Stimulated activated naive B cell treated with anti-CD40 and anti-IgM and Interleukin-4, amounts not matched to agents 10 μg/mL and 1 μg/mL and 100 μg/mL, for 72 hours (primary cell): ENCODE results near the gene ANO3.

Experiments used
- ATAC-seq, 2 donors: fragments of 150-1000 bp; cut with Tn5 transposase; replicated peaks; 2 replicates each; pipeline ENCODE4 v1.10.0; 2021; ENCODE audit warnings: moderate library complexity in 1 of 2
- DNase-seq: peaks from one replicate; pipeline ENCODE4 v3.0.0; 2021
- H3K27ac Mint-ChIP-seq: one replicate; pipeline ENCODE4 v1.8.0; 2022; ENCODE audit warnings: mild to moderate bottlenecking, mixed read lengths
- H3K27me3 Mint-ChIP-seq, 2 donors: one replicate each; pipeline ENCODE4 v1.8.0; 2022; ENCODE audit warnings: mixed read lengths in 2 of 2
- H3K36me3 Mint-ChIP-seq, 2 donors: one replicate each; pipeline ENCODE4 v1.8.0; 2022; ENCODE audit warnings: mixed read lengths in 2 of 2, mild to moderate bottlenecking in 1 of 2
- H3K4me1 Mint-ChIP-seq, 2 donors: one replicate each; pipeline ENCODE4 v1.8.0; 2022; ENCODE audit warnings: mixed read lengths in 2 of 2, mild to moderate bottlenecking in 1 of 2
- H3K4me3 Mint-ChIP-seq, 2 donors: one replicate each; pipeline ENCODE4 v1.8.0; 2022; ENCODE audit warnings: mild to moderate bottlenecking in 2 of 2, mixed read lengths in 2 of 2, moderate library complexity in 1 of 2
- H3K9me3 Mint-ChIP-seq, 2 donors: one replicate each; pipeline ENCODE4 v1.8.0; 2022; ENCODE audit warnings: mixed read lengths in 2 of 2, mild to moderate bottlenecking in 1 of 2

ANO3 gene

GRCh38 chr11:26490546-26490945 lies 158.6 kb downstream of the ANO3 start:
- Mint-ChIP-seq H3K9me3 (peaks cover 3 to 4% of the 10 kb centered on the region in 2 donors), H3K4me3 (no peak overlapping the region), H3K36me3 (no peaks in the 10 kb centered on the region), H3K27me3 (no peaks in the 10 kb centered on the region), H3K4me1 (no peaks in the 10 kb centered on the region), H3K27ac (no peak overlapping the region)
- ATAC-seq: no peak
- DNase-seq: no peak

- no peak overlapping the region for H3K4me3 Mint-ChIP-seq
- H3K9me3 Mint-ChIP-seq: no peaks in the 10 kb centered on the region
- H3K27ac Mint-ChIP-seq: no peak overlapping the region
- H3K36me3 Mint-ChIP-seq: no peaks in the 10 kb centered on the region
- H3K4me1 Mint-ChIP-seq: no peaks in the 10 kb centered on the region
- H3K27me3 Mint-ChIP-seq: no peaks in the 10 kb centered on the region
- no peak for DNase-seq
- ATAC-seq: no peak
These were observed 161.7 kb downstream of the ANO3 start for GRCh38 chr11:26493616-26494015.

- no peak for ATAC-seq
- no peaks in the 10 kb centered on the region for H3K36me3 Mint-ChIP-seq
- H3K27ac Mint-ChIP-seq: no peak overlapping the region
- peaks cover 0 to 1% of the 10 kb centered on the region in 2 donors for H3K9me3 Mint-ChIP-seq
- no peaks in the 10 kb centered on the region for H3K27me3 Mint-ChIP-seq
- H3K4me3 Mint-ChIP-seq: no peak overlapping the region
- DNase-seq: no peak
- H3K4me1 Mint-ChIP-seq: no peaks in the 10 kb centered on the region
These were observed 175.3 kb downstream of the ANO3 start for GRCh38 chr11:26507229-26507628.

- no peaks in the 10 kb centered on the region for H3K36me3 Mint-ChIP-seq
- H3K4me3 Mint-ChIP-seq: no peak overlapping the region
- ATAC-seq (no peak), DNase-seq (no peak)
- no peaks in the 10 kb centered on the region for H3K4me1 Mint-ChIP-seq
- no peaks in the 10 kb centered on the region for H3K9me3 Mint-ChIP-seq
- no peak overlapping the region for H3K27ac Mint-ChIP-seq
- no peaks in the 10 kb centered on the region for H3K27me3 Mint-ChIP-seq
These were observed 178.2 kb downstream of the ANO3 start for GRCh38 chr11:26510164-26510563.

- Mint-ChIP-seq H3K27me3 (no peaks in the 10 kb centered on the region), H3K9me3 (no peaks in the 10 kb centered on the region), H3K4me3 (no peak overlapping the region), H3K4me1 (no peaks in the 10 kb centered on the region), H3K27ac (no peak overlapping the region), H3K36me3 (no peaks in the 10 kb centered on the region)
- ATAC-seq (no peak), DNase-seq (no peak)
These were observed 178.8 kb downstream of the ANO3 start for GRCh38 chr11:26510756-26511155.

GRCh38 chr11:26512196-26512595 lies 180.3 kb downstream of the ANO3 start:
- ATAC-seq: no peak

GRCh38 chr11:26519469-26519868 lies 187.5 kb downstream of the ANO3 start:
- DNase-seq (no peak), ATAC-seq (no peak)
- Mint-ChIP-seq H3K4me1 (no peaks in the 10 kb centered on the region), H3K9me3 (no peaks in the 10 kb centered on the region), H3K27me3 (no peaks in the 10 kb centered on the region), H3K36me3 (no peaks in the 10 kb centered on the region), H3K4me3 (no peak overlapping the region), H3K27ac (no peak overlapping the region)

More at GRCh38 chr11:26512196-26512595, 180.3 kb downstream of the ANO3 start:
- H3K36me3 Mint-ChIP-seq: no peaks in the 10 kb centered on the region
- H3K9me3 Mint-ChIP-seq: no peaks in the 10 kb centered on the region
- H3K4me3 Mint-ChIP-seq: no peak overlapping the region
- H3K4me1 Mint-ChIP-seq: no peaks in the 10 kb centered on the region
- no peak for DNase-seq
- no peaks in the 10 kb centered on the region for H3K27me3 Mint-ChIP-seq
- no peak overlapping the region for H3K27ac Mint-ChIP-seq

- no peaks in the 10 kb centered on the region for H3K27me3 Mint-ChIP-seq
- no peaks in the 10 kb centered on the region for H3K9me3 Mint-ChIP-seq
- DNase-seq: no peak
- no peak overlapping the region for H3K4me3 Mint-ChIP-seq
- no peak overlapping the region for H3K27ac Mint-ChIP-seq
- ATAC-seq: no peak
- no peaks in the 10 kb centered on the region for H3K4me1 Mint-ChIP-seq
- no peaks in the 10 kb centered on the region for H3K36me3 Mint-ChIP-seq
These were observed 191.1 kb downstream of the ANO3 start for GRCh38 chr11:26522912-26523610.

GRCh38 chr11:26527685-26528084 lies 195.8 kb downstream of the ANO3 start:
- Mint-ChIP-seq H3K9me3 (no peaks in the 10 kb centered on the region), H3K27me3 (no peaks in the 10 kb centered on the region), H3K4me1 (no peaks in the 10 kb centered on the region), H3K4me3 (no peak overlapping the region), H3K27ac (no peak overlapping the region), H3K36me3 (no peaks in the 10 kb centered on the region)
- ATAC-seq (no peak), DNase-seq (no peak)

GRCh38 chr11:26537341-26537740 lies 205.4 kb downstream of the ANO3 start:
- H3K27ac Mint-ChIP-seq: no peak overlapping the region
- DNase-seq (no peak), ATAC-seq (no peak)
- peaks cover 0 to 3% of the 10 kb centered on the region in 2 donors for H3K9me3 Mint-ChIP-seq
- H3K4me3 Mint-ChIP-seq: no peak overlapping the region
- no peaks in the 10 kb centered on the region for H3K27me3 Mint-ChIP-seq
- H3K36me3 Mint-ChIP-seq: no peaks in the 10 kb centered on the region
- H3K4me1 Mint-ChIP-seq: no peaks in the 10 kb centered on the region

GRCh38 chr11:26539517-26539916 lies 207.6 kb downstream of the ANO3 start:
- ATAC-seq (no peak), DNase-seq (no peak)
- no peak overlapping the region for H3K27ac Mint-ChIP-seq
- H3K9me3 Mint-ChIP-seq: peaks cover 2 to 4% of the 10 kb centered on the region in 2 donors
- H3K4me3 Mint-ChIP-seq: no peak overlapping the region
- H3K4me1 Mint-ChIP-seq: no peaks in the 10 kb centered on the region
- no peaks in the 10 kb centered on the region for H3K36me3 Mint-ChIP-seq
- H3K27me3 Mint-ChIP-seq: no peaks in the 10 kb centered on the region

- H3K9me3 Mint-ChIP-seq: peaks cover 4% of the 10 kb centered on the region in 2 donors
- ATAC-seq (no peak), DNase-seq (no peak)
- no peaks in the 10 kb centered on the region for H3K4me1 Mint-ChIP-seq
- no peak overlapping the region for H3K4me3 Mint-ChIP-seq
- H3K36me3 Mint-ChIP-seq: no peaks in the 10 kb centered on the region
- H3K27me3 Mint-ChIP-seq: no peaks in the 10 kb centered on the region
- no peak overlapping the region for H3K27ac Mint-ChIP-seq
These were observed 209.9 kb downstream of the ANO3 start for GRCh38 chr11:26541870-26542269.

- H3K9me3 Mint-ChIP-seq: peaks cover 0 to 3% of the 10 kb centered on the region in 2 donors
- H3K4me1 Mint-ChIP-seq: no peaks in the 10 kb centered on the region
- ATAC-seq (no peak), DNase-seq (no peak)
- no peaks in the 10 kb centered on the region for H3K36me3 Mint-ChIP-seq
- no peaks in the 10 kb centered on the region for H3K27me3 Mint-ChIP-seq
- no peak overlapping the region for H3K27ac Mint-ChIP-seq
- no peak overlapping the region for H3K4me3 Mint-ChIP-seq
These were observed 217.2 kb downstream of the ANO3 start for GRCh38 chr11:26549176-26549575.

GRCh38 chr11:26550022-26550421 lies 218.1 kb downstream of the ANO3 start:
- Mint-ChIP-seq H3K27me3 (no peaks in the 10 kb centered on the region), H3K27ac (no peak overlapping the region), H3K4me3 (no peak overlapping the region), H3K9me3 (peaks cover 0 to 5% of the 10 kb centered on the region in 2 donors), H3K36me3 (no peaks in the 10 kb centered on the region), H3K4me1 (no peaks in the 10 kb centered on the region)
- no peak for DNase-seq
- no peak for ATAC-seq

- Mint-ChIP-seq H3K27ac (no peak overlapping the region), H3K4me3 (no peak overlapping the region), H3K27me3 (no peaks in the 10 kb centered on the region), H3K9me3 (peaks cover 0 to 5% of the 10 kb centered on the region in 2 donors), H3K36me3 (no peaks in the 10 kb centered on the region), H3K4me1 (no peaks in the 10 kb centered on the region)
- DNase-seq (no peak), ATAC-seq (no peak)
These were observed 219.4 kb downstream of the ANO3 start for GRCh38 chr11:26551186-26551801.
